Measurements from ENCODE around the gene KLHL4.
"Not testable (repeated sequence)": the region's sequence is repeated elsewhere in the genome, so short reads cannot be mapped to it uniquely, and the experiment has no call there.

Gene KLHL4

GRCh38 chrX:87664381-87664780, 146.8 kb downstream of the KLHL4 start:
- peak in 1 of 3 experiments; percentile 71 for DNase-seq

- DNase-seq: no peak
Measured at GRCh38 chrX:87679849-87680248, 162.2 kb downstream of the KLHL4 start.

- DNase-seq: no peak
Measured at GRCh38 chrX:87687703-87688102, 170.1 kb downstream of the KLHL4 start.

- not testable (repeated sequence) for DNase-seq
Measured at GRCh38 chrX:87688113-87688748, 170.6 kb downstream of the KLHL4 start.

GRCh38 chrX:87689218-87689617, 171.6 kb downstream of the KLHL4 start:
- DNase-seq: not testable (repeated sequence)

DNA sequence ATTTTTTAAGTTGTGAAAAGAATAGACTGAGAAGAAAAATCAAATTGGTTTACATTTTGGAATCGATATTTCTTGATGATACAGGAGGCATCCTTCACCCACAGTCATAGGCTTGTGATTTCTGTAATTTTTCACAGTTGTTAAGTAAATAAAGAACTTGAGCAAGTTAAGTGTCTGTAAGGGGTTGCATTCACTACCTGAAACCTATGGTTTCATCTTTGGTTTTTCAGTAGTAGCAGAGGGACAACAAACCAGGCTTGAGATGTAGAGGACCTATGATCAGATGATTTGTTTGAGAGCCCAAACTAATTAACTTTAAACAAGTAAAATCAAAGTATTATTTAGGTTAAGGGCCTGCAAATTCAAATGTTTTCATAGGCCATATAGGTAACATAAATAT, 175.6 kb downstream of the KLHL4 start:
- no peak for DNase-seq

- no peak for DNase-seq
Measured at GRCh38 chrX:87697409-87697808, 179.8 kb downstream of the KLHL4 start.

- no peak for DNase-seq
Measured at GRCh38 chrX:87702795-87703194, 185.2 kb downstream of the KLHL4 start.

- DNase-seq: not testable (repeated sequence)
Measured at GRCh38 chrX:87703469-87703868, 185.9 kb downstream of the KLHL4 start.

DNA sequence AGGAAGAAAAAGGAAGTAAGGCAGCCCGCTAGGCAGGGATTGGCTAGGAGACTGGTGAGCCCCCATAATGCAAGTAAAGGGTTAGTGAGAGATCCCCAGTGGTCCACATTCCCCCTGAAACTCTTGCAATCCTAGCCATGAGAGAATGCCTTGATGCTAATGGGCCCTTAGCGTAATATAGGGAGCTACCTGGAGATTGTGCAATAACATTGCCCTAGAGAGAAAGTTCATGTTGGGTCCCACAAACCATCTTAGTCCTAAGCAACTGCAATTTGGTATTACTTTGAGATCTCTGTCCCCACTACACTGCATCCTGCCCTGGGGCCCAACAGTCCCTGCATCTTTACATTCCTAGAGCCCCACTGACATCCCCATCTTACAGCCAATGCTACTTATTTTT, 188.5 kb downstream of the KLHL4 start:
- no peak for DNase-seq

DNA sequence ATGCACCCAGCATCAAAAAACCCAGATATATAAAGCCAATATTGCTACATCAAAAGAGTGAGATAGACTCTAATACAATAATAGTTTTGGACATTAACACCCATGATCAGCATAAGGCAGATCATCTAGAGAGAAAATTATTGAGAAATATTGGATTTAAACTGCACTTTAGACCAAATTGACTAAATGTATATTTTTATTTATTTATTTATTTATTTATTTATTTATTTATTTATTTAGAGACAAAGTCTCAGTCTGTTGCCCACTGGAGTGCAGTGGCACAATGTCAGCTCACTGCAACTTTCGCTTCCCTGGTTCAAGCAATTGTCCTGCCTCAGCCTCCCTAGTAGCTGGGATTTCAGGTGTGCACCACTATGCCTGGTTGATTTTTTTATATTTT, 193.0 kb downstream of the KLHL4 start:
- DNase-seq: no peak
